ELR (cell line): ENCODE results near the gene ATXN10.
"Not testable (repeated sequence)": the region's sequence is repeated elsewhere in the genome, so short reads cannot be mapped to it uniquely, and the experiment has no call there.

ENCODE experiments used
- DNase-seq: peaks from one replicate; pipeline ENCODE4 v3.0.0-alpha.2; 2015; ENCODE audit warnings: low read depth

ATXN10 gene

GRCh38 chr22:45709060-45709739 lies 37.6 kb downstream of the ATXN10 start:
- DNase-seq = peak; percentile 89

DNA sequence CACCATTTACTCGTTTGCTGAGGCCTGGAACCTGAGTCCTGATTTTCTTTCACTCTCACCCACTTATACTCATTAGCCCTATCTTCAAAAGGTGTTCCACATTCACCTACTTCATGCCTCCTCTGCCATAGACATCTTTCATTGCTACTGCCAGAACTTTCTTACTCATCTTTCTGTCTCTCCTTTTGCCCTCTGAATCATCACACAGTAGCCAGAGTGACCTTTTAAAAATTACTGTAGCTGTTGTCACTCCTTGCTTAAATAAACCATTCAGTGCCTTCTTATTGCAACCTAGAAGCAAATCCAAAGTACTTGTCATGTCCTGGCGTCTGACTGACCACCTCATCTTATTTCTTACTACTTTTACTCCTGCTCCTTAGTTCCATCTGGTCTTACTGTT lies 38.2 kb downstream of the ATXN10 start:
- DNase-seq = peak; percentile 90

GRCh38 chr22:45710469-45710868 lies 38.8 kb downstream of the ATXN10 start:
- DNase-seq = no peak

- not testable (repeated sequence) for DNase-seq
Observed at GRCh38 chr22:45714390-45714789, 42.8 kb downstream of the ATXN10 start.

DNA sequence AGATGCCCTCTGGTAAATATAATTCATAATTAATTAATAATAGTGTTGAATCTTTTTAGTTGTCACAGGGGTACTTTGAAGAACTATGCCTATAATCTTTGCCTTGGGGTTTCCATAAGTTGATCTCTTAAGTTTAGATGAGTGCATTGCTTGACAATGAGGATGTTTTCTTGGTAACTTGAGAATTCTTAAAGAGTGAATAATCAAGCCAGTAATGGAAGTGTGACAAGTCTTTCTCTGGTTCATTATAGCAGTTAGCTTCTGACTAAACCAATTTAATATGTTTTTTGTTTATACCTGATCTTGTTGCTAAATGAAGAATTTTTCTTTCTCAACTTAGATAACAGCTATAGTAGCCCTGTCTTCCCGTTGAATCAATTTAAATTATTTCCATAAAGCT lies 46.2 kb downstream of the ATXN10 start:
- peak; percentile 87 for DNase-seq

DNA sequence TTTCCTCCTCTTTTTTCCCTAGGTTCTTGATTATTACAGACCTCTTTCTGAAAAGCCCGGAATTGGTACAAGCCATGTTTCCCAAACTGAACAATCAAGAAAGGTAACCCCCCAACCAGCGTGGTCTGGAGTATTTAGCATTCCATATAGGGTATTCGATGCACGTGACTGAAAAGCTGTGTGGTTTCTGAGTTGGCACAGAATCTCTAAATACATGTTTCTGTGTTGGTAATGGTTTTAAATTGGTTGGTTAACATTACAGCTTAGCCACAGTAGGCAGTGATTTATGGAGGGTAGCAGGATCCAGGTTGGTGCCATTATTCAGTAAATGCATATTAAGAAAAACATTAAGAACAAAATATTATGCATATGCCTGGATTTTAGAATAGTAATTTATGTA lies 46.8 kb downstream of the ATXN10 start:
- no peak for DNase-seq

DNA sequence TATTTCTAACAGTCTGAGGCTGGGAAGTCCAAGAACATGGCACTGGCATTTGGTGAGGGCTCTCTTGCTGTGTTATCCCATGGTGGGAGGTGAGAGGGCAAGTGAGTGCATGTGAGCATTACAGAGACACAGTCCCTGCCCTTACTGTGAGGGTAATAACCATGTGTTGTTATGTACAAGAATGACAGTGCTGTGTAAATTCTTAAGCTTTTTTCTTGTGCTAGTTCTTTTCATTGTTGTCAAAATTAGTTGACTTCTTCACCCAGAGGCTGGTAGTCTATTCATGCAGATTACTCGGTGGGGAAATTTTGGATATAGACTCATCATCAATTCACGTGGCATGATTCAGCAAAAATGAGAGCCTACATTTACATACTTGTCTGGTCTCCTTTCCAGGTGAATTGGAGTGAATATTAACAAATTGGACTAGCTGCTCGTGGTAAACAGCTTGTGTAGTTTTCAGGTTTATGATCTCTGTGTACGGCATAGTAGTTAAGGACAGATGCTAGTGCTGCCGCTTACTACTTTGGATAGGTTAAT lies 49.3 kb downstream of the ATXN10 start:
- peak; percentile 29 for DNase-seq

DNA sequence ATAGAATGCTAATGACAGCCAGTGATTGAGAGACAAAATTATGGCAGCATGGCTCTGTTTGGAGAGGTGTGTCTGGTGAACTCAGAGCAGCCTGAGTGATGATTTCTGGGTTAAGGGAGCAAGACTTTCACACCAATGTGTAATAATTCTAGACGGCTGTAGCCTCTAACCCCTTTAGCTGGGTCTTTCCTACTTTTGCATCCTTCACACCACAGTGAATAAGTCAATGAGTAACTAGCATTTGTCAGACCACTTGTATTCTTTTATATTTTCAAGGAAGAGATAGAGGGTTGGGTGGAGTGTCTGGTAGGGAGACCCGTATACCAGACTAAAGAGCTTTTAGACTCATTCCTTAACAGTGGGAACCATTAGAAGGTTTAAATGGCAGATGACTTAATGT lies 50.4 kb downstream of the ATXN10 start:
- DNase-seq = no peak

GRCh38 chr22:45726081-45726480 lies 54.4 kb downstream of the ATXN10 start:
- no peak for DNase-seq

DNA sequence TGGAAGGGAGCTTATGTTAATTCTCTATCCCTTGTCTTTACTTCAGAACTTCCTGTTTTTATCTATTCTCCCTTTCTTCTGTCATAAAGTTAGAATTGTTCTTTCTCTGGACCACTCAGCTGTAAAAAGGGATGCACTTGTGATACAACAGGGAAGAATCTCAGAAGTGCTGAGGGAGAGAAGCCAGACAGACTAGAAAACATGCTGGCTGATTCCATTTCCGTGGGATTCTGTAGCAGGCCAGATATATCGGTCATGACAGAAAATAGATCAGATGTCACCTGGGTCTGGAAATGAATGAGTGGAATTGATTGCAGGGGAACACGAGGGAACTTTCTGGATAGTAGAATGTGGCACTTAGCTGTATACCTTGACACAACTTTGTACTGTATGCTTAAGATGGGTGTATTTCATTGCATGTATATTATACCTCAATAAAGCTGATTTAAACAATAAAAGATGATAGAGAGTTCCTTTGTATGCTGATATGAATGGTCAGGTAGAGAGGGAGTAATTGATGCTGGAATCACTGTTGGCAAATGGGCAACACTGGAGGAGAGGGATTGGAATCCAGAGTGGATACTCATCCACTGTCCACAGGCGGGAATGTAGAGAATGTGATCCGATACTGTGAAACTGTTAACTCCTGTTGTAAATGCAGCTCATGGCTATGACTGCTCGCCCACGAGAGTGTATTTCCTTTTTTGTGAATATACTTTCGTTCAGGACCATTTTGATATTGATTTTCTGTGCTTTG lies 59.6 kb downstream of the ATXN10 start:
- DNase-seq = peak; percentile 76

DNA sequence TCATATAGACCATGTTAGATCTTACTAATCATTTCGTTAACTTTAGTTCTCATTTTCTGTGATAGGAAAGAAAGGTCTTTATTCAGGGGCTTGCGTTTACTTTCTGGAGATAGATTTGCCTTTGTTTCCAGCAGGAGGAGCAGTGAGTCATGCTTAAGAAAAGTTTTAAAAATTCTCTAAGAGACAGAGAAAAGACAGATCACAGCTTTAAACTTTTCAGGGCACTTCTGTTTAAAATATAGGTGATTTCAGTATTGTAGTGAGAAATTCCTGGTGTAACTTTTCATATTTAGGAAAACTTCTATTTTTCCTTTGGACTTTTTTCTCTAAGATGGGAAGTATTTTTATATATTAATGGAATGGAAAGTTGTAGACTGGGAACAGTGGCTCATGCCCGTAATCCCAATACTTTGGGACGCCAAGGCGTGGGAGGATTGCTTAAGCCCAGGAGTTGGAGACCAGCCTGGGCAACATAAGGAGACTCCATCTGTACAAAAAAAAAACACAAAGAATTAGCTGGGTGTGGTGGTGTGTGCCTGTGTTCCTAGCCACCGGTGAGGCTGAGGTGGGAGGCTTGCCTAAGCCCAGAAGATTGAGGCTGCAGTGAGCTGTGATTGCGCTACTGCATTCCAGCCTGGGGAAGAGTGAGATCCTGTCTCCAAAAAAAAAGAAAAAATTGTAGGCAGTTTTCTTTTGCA lies 60.3 kb downstream of the ATXN10 start:
- DNase-seq = peak; percentile 52

DNA sequence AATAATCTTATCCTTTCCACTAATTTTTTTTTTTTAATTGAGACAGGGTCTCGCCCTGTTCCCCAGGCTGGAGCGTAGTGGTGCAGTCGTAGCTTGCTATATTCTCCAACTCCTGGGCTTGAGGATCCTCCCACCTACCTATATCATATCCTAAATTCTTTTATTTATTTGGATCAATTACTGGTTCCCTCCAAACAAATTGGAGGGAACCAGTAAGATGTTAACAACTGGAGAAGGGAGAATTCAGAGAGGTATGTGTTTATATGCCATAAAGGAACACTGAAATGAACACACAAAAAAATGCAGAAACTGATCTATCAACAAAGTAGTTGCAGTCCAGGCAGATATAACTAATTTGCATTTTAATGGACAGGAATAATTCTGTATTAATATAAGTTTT lies 63.6 kb downstream of the ATXN10 start:
- no peak for DNase-seq

DNA sequence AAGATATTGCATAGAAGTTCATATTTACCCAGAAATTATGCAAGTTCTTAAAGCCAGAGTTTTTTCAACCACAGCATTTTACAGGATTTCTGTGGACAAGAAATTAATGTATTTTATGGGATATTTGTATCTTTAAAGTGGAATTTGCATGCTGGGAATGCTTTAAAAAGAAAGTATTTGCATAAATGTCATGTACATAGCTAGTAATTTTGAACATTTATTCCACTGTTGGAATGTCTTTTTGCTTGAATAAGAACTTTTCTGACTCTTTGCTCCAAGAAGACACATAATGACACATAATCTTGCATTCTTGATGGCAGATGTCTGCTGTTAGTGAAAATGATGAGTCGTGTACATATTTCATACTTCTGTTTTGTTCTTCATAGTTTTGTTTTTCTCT lies 66.6 kb downstream of the ATXN10 start:
- DNase-seq = peak; percentile 52

DNA sequence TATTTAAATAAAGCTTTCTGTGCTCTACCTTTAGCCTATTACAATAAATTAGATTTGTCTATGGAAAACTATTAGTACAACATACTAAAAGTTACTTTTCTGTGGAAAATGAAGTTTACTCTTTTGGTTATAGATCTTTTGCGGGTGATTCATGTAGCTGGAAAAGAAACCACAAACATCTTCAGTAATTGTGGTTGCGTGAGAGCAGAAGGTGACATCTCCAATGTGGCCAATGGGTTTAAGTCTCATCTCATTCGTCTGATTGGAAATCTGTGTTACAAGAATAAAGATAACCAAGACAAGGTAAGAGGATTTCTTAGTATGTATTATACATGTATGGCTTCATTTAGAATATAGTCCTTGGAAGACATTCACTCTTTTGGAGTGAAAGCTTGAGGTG lies 68.6 kb downstream of the ATXN10 start:
- DNase-seq = no peak

- DNase-seq = peak; percentile 15
Observed at GRCh38 chr22:45742866-45743450, 71.3 kb downstream of the ATXN10 start.

- no peak for DNase-seq
Observed at GRCh38 chr22:45743687-45744086, 72.1 kb downstream of the ATXN10 start.

- DNase-seq = no peak
Observed at GRCh38 chr22:45744442-45744841, 72.8 kb downstream of the ATXN10 start.

GRCh38 chr22:45750626-45751025 lies 79.0 kb downstream of the ATXN10 start:
- DNase-seq = no peak

GRCh38 chr22:45752036-45752435 lies 80.4 kb downstream of the ATXN10 start:
- DNase-seq = no peak

DNA sequence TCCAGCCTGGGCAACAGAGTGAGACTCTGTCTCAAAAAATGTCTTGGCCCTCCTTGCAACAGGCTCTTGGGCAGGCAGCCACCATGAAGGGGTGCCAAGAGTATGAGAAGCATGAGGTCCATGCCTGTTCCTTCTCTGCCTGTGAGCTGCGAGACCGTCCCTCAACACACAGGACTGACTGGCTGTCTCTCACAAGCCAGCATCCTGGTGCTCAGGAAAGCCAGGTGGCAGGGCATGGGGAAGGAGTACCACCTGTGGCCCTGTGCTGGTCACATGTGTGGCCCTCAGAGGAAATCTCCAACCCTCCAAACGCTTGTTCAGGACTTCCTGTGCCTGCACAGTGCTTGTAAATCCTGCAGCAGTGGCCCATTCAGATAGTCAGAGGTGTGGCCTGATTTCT lies 83.2 kb downstream of the ATXN10 start:
- no peak for DNase-seq

GRCh38 chr22:45756558-45756957 lies 84.9 kb downstream of the ATXN10 start:
- no peak for DNase-seq

DNA sequence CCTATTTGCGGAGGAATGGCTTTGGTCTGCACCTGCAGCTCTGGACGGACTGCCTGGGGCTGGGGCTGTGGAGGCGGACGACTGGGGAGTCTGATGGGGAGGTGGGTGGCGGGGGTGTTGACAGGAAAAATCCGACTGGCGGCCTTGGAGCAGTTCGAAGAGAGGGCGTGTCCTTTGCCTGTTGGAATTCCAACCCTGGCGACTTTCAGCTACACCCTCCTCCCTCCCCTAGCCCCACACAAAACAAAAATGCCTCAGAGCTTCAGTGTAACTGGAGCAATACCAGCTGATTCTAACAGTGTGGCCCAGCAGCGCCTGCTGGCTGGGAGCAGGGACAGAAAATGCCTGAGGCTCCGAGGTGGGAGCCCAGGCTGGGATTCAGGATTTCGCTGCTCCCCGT lies 85.4 kb downstream of the ATXN10 start:
- DNase-seq = no peak
